GM23248 (cell line): ENCODE data around the gene RAB40A. TPM values are rescaled to one million over a fixed set of nuclear protein-coding genes. Genes with fewer than 3 reads are reported as not detected.
A peak's percentile ranks its signal among the peaks of the same experiment; 100 is the strongest.

Experiments
- DNase-seq: peaks from one replicate; pipeline ENCODE4 v3.0.0-alpha.2; 2015
- H2AFZ ChIP-seq: fragments of 200-600 bp; sonication (generic); 2 replicates; pipeline ENCODE4 v1.6.1; 2016; ENCODE audit warnings: antibody characterized with exemption
- H3F3A ChIP-seq: fragments of 200-600 bp; sonication (generic); 2 replicates; pipeline ENCODE4 v1.6.1; 2016; ENCODE audit warnings: mild to moderate bottlenecking, antibody characterized with exemption, mixed run types; ENCODE audit not compliant: insufficient read depth
- H3K27ac ChIP-seq: fragments of 200-600 bp; sonication (generic); 2 replicates; pipeline ENCODE4 v1.5.1; 2016; ENCODE audit warnings: mild to moderate bottlenecking
- H3K27me3 ChIP-seq: fragments of 200-600 bp; sonication (generic); replicated peaks from 2 replicates; pipeline ENCODE4 v1.6.1; 2016; ENCODE audit warnings: mild to moderate bottlenecking; ENCODE audit not compliant: insufficient read depth
- H3K36me3 ChIP-seq: fragments of 200-600 bp; sonication (generic); 2 replicates; pipeline ENCODE4 v1.6.1; 2016; ENCODE audit warnings: low read depth, mild to moderate bottlenecking
- H3K4me1 ChIP-seq: fragments of 200-600 bp; sonication (generic); 2 replicates; pipeline ENCODE4 v1.6.1; 2016; ENCODE audit warnings: mild to moderate bottlenecking; ENCODE audit not compliant: insufficient read depth
- H3K4me2 ChIP-seq: fragments of 200-600 bp; sonication (generic); one replicate; pipeline ENCODE4 v1.6.1; 2016; ENCODE audit warnings: mild to moderate bottlenecking; ENCODE audit not compliant: unreplicated experiment
- H3K4me3 ChIP-seq: fragments of 200-600 bp; sonication (generic); 2 replicates; pipeline ENCODE4 v1.5.1; 2016; ENCODE audit warnings: mild to moderate bottlenecking
- H3K79me2 ChIP-seq: fragments of 200-600 bp; sonication (generic); 2 replicates; pipeline ENCODE4 v1.6.1; 2016; ENCODE audit warnings: mild to moderate bottlenecking; ENCODE audit not compliant: insufficient read depth
- H3K9ac ChIP-seq: fragments of 200-600 bp; sonication (generic); 2 replicates; pipeline ENCODE4 v1.6.1; 2016; ENCODE audit warnings: mild to moderate bottlenecking
- H3K9me2 ChIP-seq: fragments of 200-600 bp; sonication (generic); 2 replicates; pipeline ENCODE4 v1.6.1; 2016; ENCODE audit warnings: mixed run types, mild to moderate bottlenecking, moderate library complexity; ENCODE audit not compliant: insufficient read depth
- H3K9me3 ChIP-seq: fragments of 200-600 bp; sonication (generic); one replicate; pipeline ENCODE4 v1.6.1; 2017; ENCODE audit warnings: low read depth
- H4K20me1 ChIP-seq: fragments of 200-600 bp; sonication (generic); 2 replicates; pipeline ENCODE4 v1.6.0; 2016; ENCODE audit not compliant: insufficient read depth
- EZH2 ChIP-seq: fragments of 200-600 bp; sonication (generic); IDR thresholded peaks from 2 replicates; pipeline ENCODE4 v1.6.1; 2018; ENCODE audit warnings: antibody characterized with exemption, mild to moderate bottlenecking; ENCODE audit not compliant: insufficient read depth, poor library complexity, severe bottlenecking
- EZH2phosphoT487 ChIP-seq: fragments of 200-600 bp; sonication (generic); IDR thresholded peaks from 2 replicates; pipeline ENCODE4 v1.6.1; 2018; ENCODE audit warnings: antibody characterized with exemption, moderate library complexity, mild to moderate bottlenecking, low read depth; ENCODE audit not compliant: insufficient read depth
- WGBS, 2 experiments: methylation state at CpG; one replicate each; pipeline ENCODE4 v1.1.6; 2015 to 2017; ENCODE audit warnings: low lambda C conversion rate in 2 of 2, low coverage in 1 of 2; ENCODE audit errors: missing lambda C conversion rate in 2 of 2; 5-methylcytosine and 5-hydroxymethylcytosine counted together
- in situ Hi-C: fragments of 300-500 bp; cut with MboI; formaldehyde crosslinking; loops from 2 replicates; pipeline ENCODE4 v1.15.0; 2020
- polyA plus RNA-seq: library from polyadenylated mRNA; unstranded; fragments of >200 nt; fragmentation: Nextera tagmentation; extraction: Ambion mirVana; gene quantifications from 2 replicates; pipeline ENCODE4 v1.2.1, GENCODE V29; 2016
- total RNA-seq: library from RNA; depleted of rRNA; stranded (reverse); fragments of >200 nt; shearing (Covaris generic); gene quantifications from 2 replicates; pipeline ENCODE4 v1.2.3, GENCODE V29; 2014

Gene RAB40A
- total and polyA plus RNA-seq, 2 experiments from 2014 or later = 0.34 TPM; not detected in 1

DNA sequence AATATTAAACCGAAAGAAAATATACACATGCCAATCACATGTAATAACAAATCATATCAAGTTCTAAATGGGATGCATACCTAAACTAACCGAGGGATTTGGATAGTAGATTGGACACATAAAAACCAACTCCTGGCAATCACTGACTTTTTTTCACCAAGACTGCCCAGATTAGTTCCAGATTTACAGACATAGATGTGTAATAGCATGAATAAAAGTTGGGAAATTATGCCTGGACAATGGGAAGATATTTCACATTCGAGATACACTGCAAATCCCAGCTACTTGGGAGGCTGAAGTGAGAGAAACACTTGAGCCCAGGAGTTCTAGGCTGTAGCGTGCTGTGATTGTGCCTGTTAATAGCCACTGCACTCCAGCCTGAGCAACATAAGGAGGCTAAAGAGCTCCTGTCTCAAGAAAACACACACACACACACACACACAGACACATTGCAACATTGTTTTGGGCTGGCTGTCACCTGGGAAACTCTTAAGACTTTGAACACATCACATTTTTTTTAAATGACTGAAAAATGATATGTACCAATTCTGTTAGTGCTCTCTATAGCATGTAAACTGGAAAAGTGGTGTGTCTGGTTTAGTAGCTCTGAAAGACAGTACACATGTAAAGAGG lies 5.7 kb downstream of the RAB40A start:
- H3K9me2 ChIP-seq = no peaks in the 10 kb centered on the region
- 47 to 53% methylated on average over 4 of the region's 4 CpGs for WGBS, 2 experiments

DNA sequence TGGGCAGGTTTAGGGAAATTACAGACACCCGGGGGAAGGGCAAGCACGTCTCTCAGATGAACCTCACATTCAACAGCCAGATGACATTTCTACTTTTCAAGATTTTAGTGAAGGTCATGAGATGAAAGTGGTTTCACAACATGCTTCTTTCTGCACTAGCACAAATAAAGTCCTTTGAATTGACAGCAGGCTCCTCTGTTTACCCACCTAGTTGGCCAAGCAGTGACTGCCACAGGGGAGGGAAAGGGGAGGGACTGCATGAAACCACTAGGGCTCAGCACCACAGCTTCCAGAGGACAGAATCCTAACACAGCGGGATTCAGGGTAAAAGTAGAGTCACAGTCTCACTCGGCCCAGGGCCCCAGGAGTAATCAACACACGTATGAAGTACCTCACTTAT lies 6.2 kb downstream of the RAB40A start:
- H3K9me3 ChIP-seq = no peaks in the 10 kb centered on the region
- TF ChIP-seq EZH2 (no peak), EZH2phosphoT487 (no peak)
- H3K79me2 ChIP-seq = no peaks in the 10 kb centered on the region
- 80 to 88% methylated on average over 5 of the region's 5 CpGs for WGBS, 2 experiments
- no peak overlapping the region for H2AFZ ChIP-seq
- no peak overlapping the region for H3K4me2 ChIP-seq
- DNase-seq = no peak
- peaks cover 10% of the 10 kb centered on the region; the same call in 1 of the 2 replicates for H3K4me1 ChIP-seq
- in situ Hi-C loops = no loop called here
- H3K27me3 ChIP-seq = no peaks in the 10 kb centered on the region
- no peak overlapping the region for H3K9ac ChIP-seq
- H3K9me2 ChIP-seq = no peaks in the 10 kb centered on the region
- H3K4me3 ChIP-seq = no peak overlapping the region
- no peaks in the 10 kb centered on the region for H4K20me1 ChIP-seq
- H3F3A ChIP-seq = no peaks in the 10 kb centered on the region
- no peak overlapping the region for H3K27ac ChIP-seq
- no peaks in the 10 kb centered on the region for H3K36me3 ChIP-seq

More for the DNA sequence above, 5.7 kb downstream of the RAB40A start:
- no peak for TF ChIP-seq EZH2
- TF ChIP-seq EZH2phosphoT487 = no peak
- Histone ChIP-seq H3K27me3 (no peaks in the 10 kb centered on the region), H3K4me1 (peaks cover 10% of the 10 kb centered on the region; the same call in 1 of the 2 replicates), H2AFZ (no peak overlapping the region), H3K4me3 (no peak overlapping the region), H3K36me3 (no peaks in the 10 kb centered on the region), H3K27ac (no peak overlapping the region), H3K4me2 (no peak overlapping the region), H3K9me3 (no peaks in the 10 kb centered on the region), H3F3A (no peaks in the 10 kb centered on the region), H3K9ac (no peak overlapping the region), H3K79me2 (no peaks in the 10 kb centered on the region), H4K20me1 (no peaks in the 10 kb centered on the region)
- in situ Hi-C loops = no loop called here
- DNase-seq = no peak

DNA sequence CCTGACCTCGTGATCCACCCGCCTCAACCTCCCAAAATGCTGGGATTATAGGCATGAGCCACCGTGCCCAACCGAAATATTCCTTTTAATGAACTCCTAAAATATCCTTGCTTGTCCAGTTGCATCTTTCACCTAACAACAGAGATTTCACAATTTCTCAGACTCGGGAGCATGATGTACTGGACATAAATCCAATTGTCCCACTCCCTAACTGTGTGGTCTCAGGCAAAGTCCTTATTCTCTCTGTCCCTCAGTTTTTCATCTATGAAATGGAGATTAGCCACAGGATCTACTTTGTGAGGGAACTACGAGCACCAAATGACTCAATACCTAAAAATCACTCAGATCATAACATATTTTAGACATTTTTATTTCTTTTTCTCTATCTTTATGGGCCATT lies 9.3 kb downstream of the RAB40A start:
- H3K4me3 ChIP-seq = no peak overlapping the region
- no peaks in the 10 kb centered on the region for H3K27me3 ChIP-seq
- H3K79me2 ChIP-seq = no peaks in the 10 kb centered on the region
- H3K9me3 ChIP-seq = no peaks in the 10 kb centered on the region
- H3K4me2 ChIP-seq = no peak overlapping the region
- H3K27ac ChIP-seq = no peak overlapping the region
- WGBS, 2 experiments = 90 to 100% methylated on average over 4 to 6 of the region's 6 CpGs
- H2AFZ ChIP-seq = no peak overlapping the region
- no peaks in the 10 kb centered on the region for H3K9me2 ChIP-seq
- H3F3A ChIP-seq = no peaks in the 10 kb centered on the region
- TF ChIP-seq EZH2 (no peak), EZH2phosphoT487 (no peak)
- H4K20me1 ChIP-seq = no peaks in the 10 kb centered on the region
- DNase-seq = no peak
- in situ Hi-C loops = no loop called here
- H3K4me1 ChIP-seq = no peaks in the 10 kb centered on the region
- no peaks in the 10 kb centered on the region for H3K36me3 ChIP-seq
- no peak overlapping the region for H3K9ac ChIP-seq

DNA sequence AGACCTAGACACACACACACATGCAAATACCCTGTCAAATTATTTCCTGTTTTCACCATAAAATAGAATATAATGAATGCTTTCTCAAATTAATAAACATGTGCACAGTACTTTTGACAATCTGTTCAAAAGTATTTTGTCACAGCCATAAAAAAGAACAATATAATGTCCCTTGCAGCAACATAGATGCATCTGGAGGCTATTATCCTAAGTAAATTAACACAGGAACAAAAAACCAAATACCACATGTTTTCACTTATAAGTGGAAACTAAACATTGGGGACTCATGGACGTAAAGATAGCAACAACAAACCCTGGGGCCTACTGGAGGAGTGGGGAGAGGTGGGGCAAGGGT lies 15.5 kb downstream of the RAB40A start:
- no peak overlapping the region for H3K9ac ChIP-seq
- no peaks in the 10 kb centered on the region for H3K36me3 ChIP-seq
- no peaks in the 10 kb centered on the region for H3K9me2 ChIP-seq
- TF ChIP-seq EZH2phosphoT487 = no peak
- no peak for TF ChIP-seq EZH2
- H3K4me2 ChIP-seq = peak overlapping the region; percentile 12
- 13 to 16% methylated on average over 1 of the region's 1 CpG for WGBS, 2 experiments
- H3K79me2 ChIP-seq = no peaks in the 10 kb centered on the region
- in situ Hi-C loops = no loop called here
- no peak overlapping the region for H2AFZ ChIP-seq
- H3F3A ChIP-seq = no peaks in the 10 kb centered on the region
- H4K20me1 ChIP-seq = no peaks in the 10 kb centered on the region
- DNase-seq = no peak
- no peak overlapping the region for H3K27ac ChIP-seq
- no peaks in the 10 kb centered on the region for H3K27me3 ChIP-seq
- H3K4me1 ChIP-seq = peaks cover 11% of the 10 kb centered on the region; the same call in 1 of the 2 replicates
- H3K9me3 ChIP-seq = no peaks in the 10 kb centered on the region
- H3K4me3 ChIP-seq = no peak overlapping the region
